ENCODE data around the gene DGKI.

DGKI gene

GRCh38 chr7:137846827-137847567 is at the start of gene DGKI:
Gene DGKI (minus strand): TSS chr7:137846974.
- DNase-seq: peak; percentile 16

- no peak for DNase-seq
Observed at GRCh38 chr7:137895301-137896221, 48.8 kb upstream of the DGKI start.

DNA sequence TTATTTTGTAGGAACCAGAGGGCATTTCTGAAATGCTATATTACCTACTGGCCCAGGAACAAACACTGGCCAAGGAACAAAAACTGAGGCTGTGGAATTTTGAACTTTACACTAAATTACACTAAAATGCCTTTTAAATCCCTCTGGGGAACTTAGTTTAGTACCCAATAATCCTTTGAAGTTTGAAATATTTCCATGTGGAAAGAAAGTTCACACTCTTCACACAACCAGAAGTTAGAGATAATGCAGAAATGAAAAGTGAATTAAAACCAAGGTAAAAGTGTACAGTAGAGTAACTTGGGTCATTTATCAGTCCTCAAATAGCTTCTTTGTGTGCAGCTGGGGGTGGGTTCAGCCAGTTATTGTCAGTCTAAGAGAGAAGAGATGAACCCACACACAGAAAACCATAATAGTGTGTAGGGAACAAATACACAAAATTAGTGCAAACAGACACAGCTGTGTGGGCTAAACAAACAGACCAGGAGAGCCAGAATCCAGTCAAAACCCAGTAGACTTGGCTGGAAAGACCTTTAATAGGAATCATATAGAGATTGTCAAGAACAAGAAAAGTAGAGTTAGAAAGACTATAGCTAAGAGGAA is 46.5 kb upstream of the DGKI start:
- no peak for DNase-seq

GRCh38 chr7:137891016-137891655 is 44.4 kb upstream of the DGKI start:
- DNase-seq: no peak

GRCh38 chr7:137890449-137890921 is 43.7 kb upstream of the DGKI start:
- DNase-seq: no peak

- no peak for DNase-seq
Observed at GRCh38 chr7:137888241-137888640, 41.5 kb upstream of the DGKI start.

DNA sequence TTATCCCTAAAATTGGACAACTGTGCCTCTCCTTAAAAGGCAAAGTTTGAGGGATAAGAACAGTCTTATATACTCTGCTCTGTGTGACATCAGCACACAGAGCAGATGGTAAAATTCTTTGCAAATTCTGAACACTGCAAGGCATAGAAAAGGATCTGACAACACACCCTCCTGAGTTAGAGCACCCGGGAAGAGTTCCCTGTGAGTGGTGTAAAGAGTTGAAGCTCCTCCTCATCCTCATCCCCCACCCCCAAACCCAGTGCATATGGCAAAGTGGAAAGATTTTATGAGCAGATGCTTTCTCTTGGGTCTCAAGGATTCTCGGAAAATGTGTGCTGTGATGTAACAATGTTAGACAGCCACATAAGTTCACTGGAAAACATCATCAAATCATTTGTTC is 40.0 kb upstream of the DGKI start:
- no peak for DNase-seq

- DNase-seq: no peak
Observed at GRCh38 chr7:137886281-137886680, 39.5 kb upstream of the DGKI start.

GRCh38 chr7:137885678-137886077 is 38.9 kb upstream of the DGKI start:
- DNase-seq: no peak

DNA sequence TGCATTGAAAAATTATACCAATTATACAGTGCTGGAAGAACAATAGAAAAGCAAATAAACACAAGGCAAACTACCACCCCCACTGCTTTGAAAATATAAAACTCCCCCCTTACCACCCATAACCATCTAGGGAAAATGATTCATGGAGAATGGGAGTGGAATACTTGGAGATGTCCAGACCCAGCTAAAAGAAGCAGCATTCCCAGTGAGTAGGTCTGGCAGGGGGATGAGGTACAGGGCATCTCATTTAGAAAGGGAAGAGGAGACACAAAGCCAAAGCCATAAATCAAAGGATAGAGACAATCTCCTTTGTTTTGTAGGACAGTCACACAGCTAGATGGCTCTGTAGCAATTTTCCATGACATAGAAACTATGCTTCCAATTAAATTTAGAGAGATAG is 36.0 kb upstream of the DGKI start:
- peak; percentile 40 for DNase-seq

GRCh38 chr7:137882261-137882668 is 35.5 kb upstream of the DGKI start:
- peak; percentile 99 for DNase-seq

- DNase-seq: no peak
Observed at GRCh38 chr7:137881607-137882260, 35.0 kb upstream of the DGKI start.

- DNase-seq: peak; percentile 86
Observed at GRCh38 chr7:137880432-137880831, 33.7 kb upstream of the DGKI start.

GRCh38 chr7:137879357-137880158 is 32.8 kb upstream of the DGKI start:
- peak; percentile 65 for DNase-seq

DNA sequence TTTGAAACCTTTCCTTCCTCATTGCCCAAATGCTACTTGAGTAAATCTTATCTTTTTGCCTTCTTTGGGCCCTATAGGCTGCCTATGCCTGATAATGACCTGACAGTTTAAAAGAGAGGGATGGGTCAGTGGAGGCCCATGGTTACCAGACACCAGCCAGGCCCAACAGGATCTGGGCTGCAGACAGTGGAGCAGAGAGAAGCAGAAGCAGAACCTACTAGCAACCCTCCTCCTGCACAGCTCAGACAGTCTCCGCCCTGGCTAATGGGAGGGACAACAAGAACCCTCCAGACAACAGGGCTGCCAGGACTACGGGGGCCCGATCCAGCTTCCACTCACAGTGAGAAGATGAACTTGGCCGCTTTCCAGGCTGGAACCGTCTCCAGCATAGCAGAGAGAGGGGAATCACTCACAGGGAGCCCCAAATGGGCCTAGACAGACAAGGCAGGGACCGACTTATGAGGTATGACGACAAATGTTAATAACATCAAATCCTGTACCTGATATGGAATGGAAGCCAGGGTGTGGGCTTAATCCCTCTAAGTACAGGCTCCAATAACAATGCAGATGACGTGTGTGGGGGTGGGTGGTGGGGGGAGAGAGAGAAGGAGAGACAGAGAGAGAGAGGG is 31.7 kb upstream of the DGKI start:
- DNase-seq: no peak

DNA sequence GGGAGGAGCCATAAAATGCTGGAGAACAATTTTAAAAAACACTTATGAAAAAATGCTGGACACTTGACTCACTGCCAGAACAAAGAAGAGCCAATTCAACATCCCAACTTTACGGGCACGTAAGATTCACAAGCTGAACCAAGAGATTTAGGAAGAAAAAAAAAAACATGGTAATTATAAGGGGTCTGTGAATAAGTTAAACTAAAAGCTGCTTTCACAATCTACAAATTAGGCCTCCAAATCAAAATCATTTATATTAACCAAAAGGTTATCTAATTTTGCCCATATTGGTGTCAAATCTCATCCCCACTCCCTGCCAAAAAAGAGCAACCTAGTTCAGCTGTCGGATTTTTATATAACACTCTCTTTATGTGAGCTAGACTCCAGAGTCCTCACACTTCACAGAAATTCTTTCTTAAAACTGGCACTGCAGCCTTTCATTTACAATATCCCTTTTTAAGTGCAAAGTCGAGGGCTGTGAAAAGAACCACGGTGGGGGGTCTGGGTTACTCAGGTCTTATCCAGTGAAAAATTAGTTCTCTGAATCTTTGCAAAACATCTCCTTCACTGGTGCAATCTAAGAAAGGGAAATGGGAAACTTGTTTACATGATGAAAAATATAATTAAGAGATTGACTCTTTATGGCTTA is 30.4 kb upstream of the DGKI start:
- no peak for DNase-seq

DNA sequence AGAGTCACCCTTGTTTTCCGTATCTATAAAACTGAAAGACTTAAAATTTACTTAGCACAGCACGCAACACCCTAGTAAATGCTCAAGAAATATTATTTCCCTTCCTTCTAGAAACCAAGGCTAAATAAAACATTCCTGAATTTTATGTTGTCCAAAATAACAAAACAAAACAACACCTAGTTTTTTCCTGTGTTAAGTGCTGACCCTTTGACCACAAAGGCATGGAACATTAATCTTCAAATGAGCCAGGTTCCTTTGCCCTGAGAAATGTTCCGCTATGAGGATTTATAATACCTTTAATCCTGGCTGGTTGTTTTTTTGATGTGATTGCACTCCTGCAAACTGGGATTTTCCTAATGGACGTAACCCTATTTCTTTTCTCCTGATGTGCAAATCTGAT is 29.0 kb upstream of the DGKI start:
- no peak for DNase-seq

DNA sequence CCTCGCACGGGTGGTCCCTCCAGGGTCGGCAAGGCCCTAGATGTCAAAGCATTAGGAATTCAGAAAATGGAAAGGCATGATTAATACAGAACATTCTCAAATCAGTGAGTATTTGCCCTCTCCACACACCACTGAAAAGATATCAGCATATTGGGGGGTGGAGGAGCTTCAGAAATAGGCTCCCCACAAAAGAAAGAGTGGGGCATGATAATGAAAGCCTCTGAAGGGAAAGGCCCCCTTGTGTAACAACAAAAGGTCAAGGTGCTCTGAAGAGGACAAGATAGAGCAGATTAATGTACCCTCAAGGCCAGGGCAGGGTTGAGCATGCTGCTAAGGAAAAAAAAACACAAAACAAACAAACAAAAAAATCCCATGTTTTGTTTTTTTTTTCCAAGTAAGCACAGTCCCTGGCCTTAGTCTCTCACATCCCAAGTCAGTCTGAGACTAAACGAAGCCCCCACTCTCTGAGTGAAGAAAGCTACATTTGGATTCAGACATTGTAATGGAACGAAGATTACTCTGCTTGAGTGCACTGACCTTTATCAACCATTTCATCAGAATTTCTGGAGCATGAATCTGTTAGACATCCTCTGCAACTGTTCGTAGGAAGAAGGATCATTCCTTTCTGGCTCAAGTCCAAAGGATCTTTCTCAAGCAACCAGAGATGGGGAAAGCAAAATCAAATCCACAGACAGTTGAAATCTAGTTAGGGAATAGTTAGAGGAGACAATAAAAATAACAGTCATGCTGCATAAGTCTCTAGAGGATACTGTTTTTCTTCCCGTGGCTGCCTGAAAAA is 27.4 kb upstream of the DGKI start:
- DNase-seq: peak; percentile 90

- DNase-seq: peak; percentile 91
Observed at GRCh38 chr7:137873524-137873923, 26.8 kb upstream of the DGKI start.

Measured in EL (cell line).